ENCODE measurements around the gene HMG20A.

HMG20A gene

DNA sequence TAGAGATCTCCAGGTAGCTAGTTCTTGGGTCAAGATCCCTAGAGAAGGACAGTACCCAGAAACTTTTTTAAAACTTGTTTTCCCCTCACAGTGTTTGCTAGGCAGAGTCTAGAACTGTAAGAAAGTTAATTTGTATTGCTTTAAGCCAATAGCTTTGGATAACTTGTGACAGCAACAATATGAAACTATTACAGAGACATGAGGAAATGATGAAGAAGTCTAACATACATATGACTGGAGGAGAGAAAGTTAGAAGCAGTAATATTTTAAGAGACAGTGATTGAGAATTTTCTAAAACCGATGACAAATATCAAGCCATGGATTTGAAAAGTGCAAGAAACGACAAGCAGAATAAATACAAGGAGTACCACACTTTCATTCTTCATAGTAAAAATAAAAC lies 10.0 kb downstream of the HMG20A start:
- DNase-seq, result no peak

DNA sequence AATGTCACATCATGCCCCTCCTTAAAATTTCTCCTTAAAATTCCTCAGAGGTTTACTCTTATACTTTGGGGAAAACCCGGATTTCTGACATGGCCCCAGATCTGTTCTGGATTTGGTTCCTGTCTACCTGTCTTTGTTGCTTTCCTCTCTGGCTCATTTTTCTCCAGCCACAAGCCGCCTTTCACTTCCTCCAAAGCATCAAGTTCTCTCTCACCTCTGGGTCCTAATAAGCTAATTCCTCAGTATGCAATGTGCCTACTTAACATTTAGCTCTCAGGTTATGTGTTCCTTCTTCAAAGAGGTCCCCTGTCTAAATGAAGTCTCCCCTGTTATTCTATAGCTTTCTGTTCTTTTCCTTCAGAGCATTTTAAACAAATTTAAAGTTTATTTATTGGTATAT lies 16.1 kb downstream of the HMG20A start:
- DNase-seq, result no peak

DNA sequence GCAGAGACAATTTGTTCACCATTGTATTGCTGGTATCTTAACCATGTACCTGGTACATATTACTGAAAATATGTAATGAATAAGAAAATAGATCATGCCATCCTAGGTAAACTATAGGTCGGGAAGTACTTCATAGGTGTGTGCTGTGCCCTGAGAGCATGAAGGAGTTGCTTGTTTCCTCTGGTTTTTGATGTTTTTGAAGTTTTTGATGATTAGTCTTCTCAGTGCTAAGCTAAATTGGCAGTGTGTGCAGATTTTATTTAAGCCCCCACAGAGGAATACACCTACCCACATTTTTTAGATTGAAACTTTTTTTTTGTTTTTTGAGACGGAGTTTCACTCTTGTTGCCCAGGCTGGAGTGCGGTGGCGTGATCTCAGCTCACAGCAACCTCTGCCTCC lies 16.6 kb downstream of the HMG20A start:
- DNase-seq, result no peak

GRCh38 chr15:77440378-77440999 lies 19.8 kb downstream of the HMG20A start:
- no peak for DNase-seq

DNA sequence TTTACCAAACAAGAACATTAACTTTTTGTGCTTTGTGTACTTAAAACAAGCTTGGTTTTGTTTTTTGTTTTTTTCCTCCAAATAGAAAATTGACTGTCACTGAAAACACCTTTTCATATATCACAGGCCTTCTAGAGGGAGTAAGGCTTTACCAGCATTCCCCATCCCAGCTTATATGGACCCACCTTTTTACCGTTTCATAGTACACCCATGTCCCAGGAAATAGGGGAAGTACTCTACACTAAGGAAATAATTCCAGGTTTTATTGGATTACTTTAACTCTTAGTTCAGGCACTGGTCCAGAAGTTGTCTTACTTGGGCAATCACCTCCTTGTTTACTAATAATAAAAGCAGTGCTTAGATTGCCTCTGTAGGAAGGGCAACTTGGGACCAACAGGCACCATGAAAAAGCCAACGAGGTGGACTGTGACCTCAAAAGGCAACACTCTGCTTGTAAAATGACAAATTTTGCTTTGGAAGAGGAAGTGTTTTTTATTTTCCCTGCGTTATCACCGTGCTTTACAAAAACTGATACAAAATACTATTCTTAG lies 26.2 kb downstream of the HMG20A start:
- no peak for DNase-seq

DNA sequence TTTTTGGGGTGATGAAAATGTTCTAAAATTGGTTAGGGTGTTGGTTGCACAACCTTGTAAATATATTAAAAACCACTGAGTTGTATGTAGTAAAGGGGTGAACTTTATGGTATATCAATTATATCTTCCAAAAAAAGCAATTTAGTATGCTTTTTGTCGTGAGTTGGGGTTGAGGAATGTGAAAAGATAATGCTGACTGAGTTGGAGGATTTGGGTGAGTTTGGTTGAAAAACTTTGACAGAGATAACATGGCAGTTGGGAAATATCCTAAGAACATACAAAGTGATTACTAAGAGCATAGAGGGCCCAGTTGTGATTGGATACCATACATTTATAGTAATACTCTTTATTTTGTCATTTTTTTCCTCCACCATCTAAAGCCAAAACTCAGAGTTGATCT lies 33.6 kb downstream of the HMG20A start:
- no peak for DNase-seq

DNA sequence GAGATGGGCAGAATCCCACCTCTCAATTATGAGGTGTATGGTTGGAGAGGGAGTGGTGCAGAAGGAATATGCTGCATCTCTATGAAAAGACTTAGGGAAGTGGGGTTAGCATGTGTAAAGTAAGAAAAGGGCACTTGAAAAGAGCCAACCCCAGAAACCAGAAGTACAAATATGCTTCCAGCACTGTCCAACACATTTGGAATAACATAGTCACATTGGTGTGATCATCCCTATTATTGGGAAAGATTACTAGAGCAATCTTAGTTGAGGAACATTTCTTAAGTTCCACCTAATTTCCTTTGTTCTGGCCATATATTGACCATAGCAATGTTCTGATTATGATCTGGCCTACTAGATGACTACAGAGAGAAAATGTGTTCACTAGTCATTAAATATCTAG lies 34.3 kb downstream of the HMG20A start:
- DNase-seq, result no peak

DNA sequence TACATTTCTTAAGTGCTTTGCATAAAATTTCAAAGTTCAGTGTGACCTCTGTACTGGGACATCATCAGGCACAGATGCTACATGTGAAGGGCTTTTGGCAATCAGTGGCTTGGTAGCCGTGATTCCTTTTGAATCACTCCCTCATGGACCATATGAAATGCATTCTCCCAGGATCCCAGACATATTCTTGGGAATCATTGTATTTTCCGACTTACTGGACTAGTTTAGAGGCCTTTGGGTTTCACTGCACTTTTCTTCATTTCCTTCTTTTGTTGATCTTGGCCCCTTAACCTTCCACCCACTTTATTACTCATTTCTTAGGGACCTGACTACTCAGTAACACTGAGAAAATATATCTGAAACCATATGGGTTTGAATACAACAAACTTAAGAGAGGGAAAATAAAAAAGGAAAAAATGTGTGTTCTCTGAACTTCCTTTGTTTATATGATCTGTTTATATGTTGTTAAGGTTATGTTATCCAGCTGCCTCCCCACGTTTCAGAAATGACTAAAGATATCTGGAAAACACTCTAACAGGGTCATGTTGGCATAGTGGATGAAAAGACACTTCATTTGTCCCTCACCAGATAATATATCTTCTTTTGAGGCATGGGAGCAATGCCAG lies 35.1 kb downstream of the HMG20A start:
- DNase-seq, result no peak

GRCh38 chr15:77456746-77457145 lies 36.1 kb downstream of the HMG20A start:
- DNase-seq, result no peak

- no peak for DNase-seq
Observed at GRCh38 chr15:77457191-77457904, 36.7 kb downstream of the HMG20A start.

DNA sequence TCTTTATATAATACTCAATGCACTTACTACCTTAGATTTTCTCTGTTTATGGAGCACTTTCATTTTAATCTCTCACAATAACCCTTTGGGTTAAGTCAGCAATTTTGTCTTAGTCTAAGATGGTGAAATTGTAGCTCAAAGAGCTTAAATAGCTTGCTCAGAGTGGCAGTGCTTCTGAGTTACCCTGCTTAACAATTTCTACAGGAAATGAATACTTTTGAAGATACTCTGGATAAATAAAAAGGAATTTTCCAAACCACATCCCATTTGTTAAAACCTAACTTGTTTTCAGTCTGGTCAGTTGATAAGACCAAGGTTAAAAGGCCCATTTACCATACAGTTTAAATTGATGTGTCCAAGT lies 37.2 kb downstream of the HMG20A start:
- no peak for DNase-seq

- no peak for DNase-seq
Observed at GRCh38 chr15:77459031-77459430, 38.3 kb downstream of the HMG20A start.

DNA sequence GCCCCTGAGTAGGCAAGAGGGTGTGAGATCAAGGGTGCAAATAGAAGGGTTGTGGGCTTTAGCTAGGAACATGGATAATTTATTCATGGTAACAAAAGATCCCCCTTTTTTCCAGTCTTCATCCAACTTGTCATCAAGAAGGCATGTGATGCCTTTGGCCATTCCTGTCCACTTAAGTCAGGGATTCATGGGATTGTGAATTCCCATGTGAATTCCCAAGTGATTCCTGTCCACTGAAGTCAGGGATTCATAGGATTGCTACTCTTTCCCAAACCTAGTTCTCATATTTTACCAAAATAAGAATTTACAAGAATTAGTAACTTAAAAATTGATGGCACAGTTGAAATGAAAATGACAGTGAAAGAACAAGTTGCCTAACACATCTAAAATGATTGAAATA lies 40.8 kb downstream of the HMG20A start:
- DNase-seq, result no peak

DNA sequence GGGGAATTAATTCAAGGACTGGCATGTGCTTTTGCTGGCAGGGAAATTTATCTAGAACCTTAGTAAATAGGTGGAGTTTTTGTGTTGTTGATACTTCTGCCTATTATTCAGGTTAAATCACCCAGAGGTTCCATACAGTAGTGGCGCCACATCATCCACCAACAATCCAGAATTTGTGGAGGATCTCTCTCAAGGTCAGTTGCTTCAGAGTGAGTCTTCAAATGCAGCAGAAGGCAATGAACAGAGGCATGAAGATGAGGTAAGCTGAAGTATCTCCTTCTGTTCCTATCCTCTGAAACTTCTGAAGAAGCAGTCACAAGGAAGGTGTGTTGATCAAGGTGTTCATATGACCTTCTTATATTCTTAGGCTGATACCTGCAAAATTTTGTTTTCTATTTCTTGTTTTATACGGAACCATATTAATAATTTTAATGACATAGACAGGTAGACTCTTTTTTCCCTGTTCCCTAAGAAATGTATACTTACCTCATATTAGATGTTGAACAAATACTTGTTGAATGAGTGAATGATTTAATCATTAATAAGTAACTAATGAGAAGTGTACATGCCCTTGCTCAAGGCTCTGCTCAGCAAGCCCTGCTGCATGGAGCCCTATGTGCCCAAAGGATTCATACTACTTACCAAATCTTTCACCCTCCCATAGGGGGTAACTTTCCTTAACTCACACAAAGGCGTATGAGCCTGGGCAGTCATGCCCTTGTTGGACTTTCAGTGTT lies 43.6 kb downstream of the HMG20A start:
- no peak for DNase-seq

DNA sequence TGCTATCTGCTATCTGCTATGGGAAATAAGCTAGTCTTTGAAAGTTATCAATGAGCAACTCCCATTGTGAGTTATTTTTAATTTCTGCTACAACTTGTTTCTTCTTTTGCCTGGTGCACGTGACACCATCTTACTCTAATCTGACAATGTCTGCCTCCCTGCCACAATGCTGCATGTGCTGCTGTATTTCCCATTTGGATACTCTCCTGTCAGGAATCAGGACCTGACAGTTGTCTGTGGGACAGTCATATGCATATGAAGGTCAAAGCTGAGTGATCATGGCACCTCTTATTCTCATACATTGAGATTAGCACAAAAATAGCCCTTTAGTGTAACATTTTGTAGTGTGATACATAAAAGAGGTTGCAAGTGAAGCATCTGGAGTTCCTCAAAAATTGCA lies 45.8 kb downstream of the HMG20A start:
- no peak for DNase-seq

- DNase-seq, result no peak
Observed at GRCh38 chr15:77468896-77469295, 48.2 kb downstream of the HMG20A start.

- DNase-seq, result no peak
Observed at GRCh38 chr15:77470235-77470634, 49.5 kb downstream of the HMG20A start.

DNA sequence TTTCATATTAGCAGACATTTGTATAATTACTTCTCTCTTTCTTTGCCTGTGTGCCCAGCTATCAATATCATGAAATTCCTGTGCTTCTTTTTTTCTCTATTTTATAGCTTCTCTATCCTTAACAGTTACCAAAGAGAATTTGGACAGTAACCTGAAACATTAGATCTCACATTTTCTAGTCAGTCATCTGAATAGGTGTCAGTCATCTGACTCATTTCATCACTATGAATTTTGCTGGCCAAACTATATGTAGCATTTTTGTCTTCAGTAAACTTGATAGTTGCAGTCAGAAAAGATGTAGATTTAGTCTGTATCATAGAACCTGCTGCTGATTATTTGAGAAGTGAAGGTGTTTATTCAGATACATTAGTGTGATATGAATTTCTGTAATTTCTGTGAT lies 52.6 kb downstream of the HMG20A start:
- no peak for DNase-seq

DNA sequence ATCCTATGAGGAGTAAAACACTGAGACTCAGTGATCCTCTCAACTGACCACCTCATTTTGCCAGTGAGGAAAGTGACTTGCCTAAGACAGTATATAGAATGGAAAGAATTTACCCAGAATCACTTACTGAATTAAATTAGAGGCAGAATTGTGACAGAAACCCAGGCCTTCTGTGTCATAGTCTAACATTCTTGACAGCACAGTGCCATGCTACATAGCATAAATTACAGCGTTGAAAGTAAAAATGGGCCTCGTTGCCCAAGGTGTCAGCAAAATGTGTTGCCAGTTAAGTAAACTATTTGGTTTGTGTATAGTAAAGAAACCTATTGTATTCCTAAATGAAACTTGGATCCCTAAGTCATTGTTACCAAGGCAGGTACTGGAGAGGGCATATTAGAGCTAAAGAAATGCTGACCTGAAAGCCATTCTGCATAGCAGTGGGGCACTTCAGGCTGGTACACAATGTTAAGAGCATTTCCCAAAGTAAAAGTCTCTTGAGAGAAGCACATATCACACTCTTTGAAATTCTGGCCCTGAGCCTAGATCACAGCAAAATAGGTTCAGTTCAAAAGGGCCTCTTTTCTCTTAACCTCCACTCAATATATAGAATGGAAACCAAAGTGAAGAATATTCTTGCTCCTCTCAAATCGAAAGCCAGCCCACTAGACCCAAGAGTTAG lies 53.8 kb downstream of the HMG20A start:
- peak; percentile 23 for DNase-seq

DNA sequence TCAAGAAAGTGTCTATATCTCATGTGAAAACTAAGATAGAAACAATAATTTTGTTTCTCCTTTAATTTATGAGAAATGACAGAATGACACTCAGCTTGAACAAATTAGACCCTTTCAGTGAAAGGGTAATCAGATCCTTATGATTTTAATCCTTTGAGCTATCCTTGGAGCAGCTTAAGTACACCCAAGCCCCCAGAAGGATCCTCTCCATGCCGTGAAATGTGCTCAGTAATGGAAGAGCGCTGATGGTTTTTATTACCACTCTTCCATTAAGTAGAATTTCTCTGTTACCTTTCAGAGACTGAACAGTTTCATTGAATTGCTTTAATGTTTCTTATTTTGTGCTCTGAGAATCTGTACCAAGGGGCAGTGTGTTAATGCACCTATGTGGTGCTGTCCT lies 54.3 kb downstream of the HMG20A start:
- no peak for DNase-seq

- DNase-seq, result no peak
Observed at GRCh38 chr15:77475898-77476297, 55.2 kb downstream of the HMG20A start.

DNA sequence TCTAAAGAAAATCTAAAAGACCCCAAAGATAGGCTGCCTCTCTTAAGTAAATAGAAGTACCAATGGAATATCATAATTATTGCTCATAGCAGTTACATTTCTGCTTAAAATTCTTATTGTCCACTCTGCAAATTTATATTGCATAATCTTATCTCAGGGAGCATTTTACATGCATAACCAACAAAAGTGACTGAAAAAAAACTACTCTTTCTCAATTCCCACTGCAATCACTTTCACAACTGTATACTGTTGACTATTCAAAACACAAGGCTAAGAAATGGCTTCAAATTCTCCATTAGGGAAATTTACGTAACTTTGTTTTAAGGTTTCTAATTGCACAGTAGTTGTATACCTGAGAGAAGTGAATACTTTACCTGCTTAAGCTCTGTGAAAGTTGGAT lies 56.3 kb downstream of the HMG20A start:
- no peak for DNase-seq

DNA sequence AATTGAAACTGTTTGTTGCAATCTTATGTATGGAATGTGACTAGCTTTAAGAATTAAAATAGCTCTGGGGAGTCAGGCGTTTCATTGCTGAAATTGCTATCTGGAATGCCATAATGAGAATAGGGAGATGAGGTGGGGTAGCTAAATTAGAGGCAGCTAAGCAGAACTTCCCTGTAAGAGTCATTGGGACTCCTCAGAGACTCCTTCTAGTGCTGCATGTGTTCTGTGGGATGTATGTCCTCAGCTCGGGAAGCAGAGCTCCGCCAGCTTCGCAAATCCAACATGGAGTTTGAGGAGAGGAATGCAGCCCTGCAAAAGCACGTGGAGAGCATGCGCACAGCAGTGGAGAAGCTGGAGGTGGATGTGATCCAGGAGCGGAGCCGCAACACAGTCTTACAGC lies 57.4 kb downstream of the HMG20A start:
- no peak for DNase-seq
